Upper lobe of left lung (tissue), 6 donors: ENCODE data around the gene FZD1. TPM values are rescaled to one million over a fixed set of nuclear protein-coding genes. Genes with fewer than 3 reads are reported as not detected.
"Not testable (repeated sequence)": the region's sequence is repeated elsewhere in the genome, so short reads cannot be mapped to it uniquely, and the experiment has no call there.

Experiments
- ATAC-seq, 2 donors: fragments of 200-7000 bp; cut with Tn5 transposase; one replicate each; pipeline ENCODE4 v1.9.1; 2022; ENCODE audit warnings: mild to moderate bottlenecking in 2 of 2, moderate library complexity in 2 of 2; ENCODE audit not compliant: low FRiP score in 2 of 2
- DNase-seq, 2 donors: peaks; one replicate each; pipeline ENCODE4 v3.0.0-alpha.2; 2019 to 2020
- H3K27ac ChIP-seq, 4 donors: fragments of 200-600 bp; sonication (generic); one replicate each; pipeline ENCODE4 v1.5.1; 2016 to 2019
- H3K27me3 ChIP-seq, 4 donors: fragments of 200-600 bp; sonication (generic); one replicate each; pipeline ENCODE4 v1.5.1; 2017 to 2019
- H3K36me3 ChIP-seq, 4 donors: fragments of 200-600 bp; sonication (generic); one replicate each; pipeline ENCODE4 v1.5.1; 2016 to 2019
- H3K4me1 ChIP-seq, 4 donors: fragments of 200-600 bp; sonication (generic); one replicate each; pipeline ENCODE4 v1.5.1; 2018 to 2019
- H3K4me3 ChIP-seq, 4 donors: fragments of 200-600 bp; sonication (generic); one replicate each; pipeline ENCODE4 v1.5.1; 2017 to 2019; ENCODE audit warnings: mild to moderate bottlenecking in 2 of 4, moderate library complexity in 1 of 4
- H3K9me3 ChIP-seq, 4 donors: fragments of 200-600 bp; sonication (generic); one replicate each; pipeline ENCODE4 v1.5.1; 2018 to 2019
- CTCF ChIP-seq, 6 experiments: fragments of 450-650 bp in 4 of 6; fragments of 200-600 bp in 2 of 6; sonication (generic) in 2 of 6; IDR thresholded peaks; one replicate each; pipeline ENCODE4 v1.5.1; 2016 to 2019; ENCODE audit warnings: antibody characterized with exemption in 6 of 6
- EP300 ChIP-seq, 4 donors: sonication (generic); formaldehyde crosslinking; IDR thresholded peaks; one replicate each; pipeline ENCODE4 v1.5.1; 2017; ENCODE audit warnings: antibody characterized with exemption in 4 of 4, control low read depth in 2 of 4
- POLR2A ChIP-seq, 4 donors: fragments of 450-650 bp; IDR thresholded peaks; one replicate each; pipeline ENCODE4 v1.5.1; 2016 to 2017; ENCODE audit warnings: antibody characterized with exemption in 4 of 4, mild to moderate bottlenecking in 2 of 4
- POLR2AphosphoS5 ChIP-seq, 2 donors: sonication (generic); formaldehyde crosslinking; IDR thresholded peaks; one replicate each; pipeline ENCODE4 v1.5.1; 2017; ENCODE audit warnings: antibody characterized with exemption in 2 of 2
- WGBS, 2 donors: methylation state at CpG; one replicate each; pipeline ENCODE4 v1.1.5; 2017 to 2018; 5-methylcytosine and 5-hydroxymethylcytosine counted together
- total RNA-seq, 6 donors: library from RNA; depleted of rRNA in 4 of 6; stranded (reverse); fragments of >200 nt in 4 of 6; gene quantifications; one replicate each; pipeline versions ENCODE4 v1.1.0 to v1.2.1, GENCODE V29; 2016 to 2021
- donor health status: DM: no; HTN: no; CAD: no; lungs with moderate emphysema.
- donor health status: DM: no; HTN: yes; CAD: no; lungs with severe emphysema.

FZD1 gene
- total RNA-seq, 6 donors from 2014 or later: 6.3 to 25.8 (median 15.0) TPM

GRCh38 chr7:91307467-91307866, 43.2 kb downstream of the FZD1 start:
- no peak for ATAC-seq
- no peaks in the 10 kb centered on the region for H3K36me3 ChIP-seq
- no peaks in the 10 kb centered on the region for H3K27me3 ChIP-seq
- no peak overlapping the region for H3K27ac ChIP-seq
- H3K4me3 ChIP-seq: no peak overlapping the region
- peaks cover 0 to 6% (median 2%) of the 10 kb centered on the region in 4 donors for H3K4me1 ChIP-seq
- DNase-seq: no peak
- WGBS, 2 donors: 91 to 96% methylated on average over 3 of the region's 3 CpGs
- no peaks in the 10 kb centered on the region for H3K9me3 ChIP-seq
- TF ChIP-seq POLR2A (IDR thresholded peaks at IDR 0.05) (no peak), EP300 (IDR thresholded peaks at IDR 0.05) (no peak), POLR2AphosphoS5 (IDR thresholded peaks at IDR 0.05) (no peak), CTCF (IDR thresholded peaks at IDR 0.05) (no peak)

- not testable (repeated sequence) for H3K36me3 ChIP-seq, H3K27ac ChIP-seq, ATAC-seq, H3K4me1 ChIP-seq, H3K27me3 ChIP-seq, H3K4me3 ChIP-seq, H3K9me3 ChIP-seq, DNase-seq
- 52 to 60% methylated on average over 3 of the region's 3 CpGs for WGBS, 2 donors
Observed at GRCh38 chr7:91308191-91308590, 44.0 kb downstream of the FZD1 start.

GRCh38 chr7:91310830-91311460, 46.7 kb downstream of the FZD1 start:
- TF ChIP-seq CTCF (IDR thresholded peaks at IDR 0.05) (no peak), EP300 (IDR thresholded peaks at IDR 0.05) (no peak), POLR2A (IDR thresholded peaks at IDR 0.05) (no peak), POLR2AphosphoS5 (IDR thresholded peaks at IDR 0.05) (no peak)
- Histone ChIP-seq H3K9me3 (no peaks in the 10 kb centered on the region), H3K27ac (peak overlapping the region in 2 of 4 donors; percentile 36 to 55), H3K4me3 (no peak overlapping the region), H3K27me3 (no peaks in the 10 kb centered on the region), H3K4me1 (no peaks in the 10 kb centered on the region), H3K36me3 (no peaks in the 10 kb centered on the region)
- DNase-seq (no peak), ATAC-seq (peak in 1 of 2 donors; percentile 88)
- 81 to 84% methylated on average over 7 of the region's 7 CpGs for WGBS, 2 donors

GRCh38 chr7:91311839-91312238, 47.6 kb downstream of the FZD1 start:
- TF ChIP-seq EP300 (IDR thresholded peaks at IDR 0.05): no peak
- no peak for TF ChIP-seq POLR2AphosphoS5 (IDR thresholded peaks at IDR 0.05)
- no peak for TF ChIP-seq POLR2A (IDR thresholded peaks at IDR 0.05)
- TF ChIP-seq CTCF (IDR thresholded peaks at IDR 0.05): no peak
- DNase-seq (no peak), ATAC-seq (no peak)
- 81 to 95% methylated on average over 1 of the region's 1 CpG for WGBS, 2 donors
- no peaks in the 10 kb centered on the region for H3K9me3 ChIP-seq
- no peaks in the 10 kb centered on the region for H3K4me1 ChIP-seq
- no peaks in the 10 kb centered on the region for H3K27me3 ChIP-seq
- no peaks in the 10 kb centered on the region for H3K36me3 ChIP-seq
- no peak overlapping the region for H3K27ac ChIP-seq
- no peak overlapping the region for H3K4me3 ChIP-seq

- 76 to 93% methylated on average over 3 to 5 of the region's 5 CpGs for WGBS, 2 donors
Observed at GRCh38 chr7:91313113-91313512, 48.9 kb downstream of the FZD1 start.

More at GRCh38 chr7:91313113-91313512, 48.9 kb downstream of the FZD1 start:
- TF ChIP-seq POLR2AphosphoS5 (IDR thresholded peaks at IDR 0.05) (no peak), POLR2A (IDR thresholded peaks at IDR 0.05) (no peak), EP300 (IDR thresholded peaks at IDR 0.05) (no peak), CTCF (IDR thresholded peaks at IDR 0.05) (no peak)
- Histone ChIP-seq H3K27ac (no peak overlapping the region), H3K4me3 (no peak overlapping the region), H3K36me3 (no peaks in the 10 kb centered on the region), H3K9me3 (no peaks in the 10 kb centered on the region), H3K4me1 (no peaks in the 10 kb centered on the region), H3K27me3 (no peaks in the 10 kb centered on the region)
- no peak for ATAC-seq
- DNase-seq: no peak
